Measurements from ENCODE around the gene SLAMF1.
"Not testable (repeated sequence)": the region's sequence is repeated elsewhere in the genome, so short reads cannot be mapped to it uniquely, and the experiment has no call there.

- not testable (repeated sequence) for TF ChIP-seq CTCF, POLR2A (IDR thresholded peaks at IDR 0.05)
These were observed 63.9 kb downstream of the SLAMF1 start for GRCh38 chr1:160582976-160583375.

All from body of pancreas (tissue), 4 donors.